Body of pancreas (tissue), 4 donors: ENCODE measurements around the gene CEACAM1.

Source experiments
- POLR2A ChIP-seq, 3 donors: fragments of 450-650 bp; IDR thresholded peaks; one replicate each; pipeline ENCODE4 v1.6.1; 2016; ENCODE audit warnings: antibody characterized with exemption in 3 of 3, mild to moderate bottlenecking in 2 of 3
- TF ChIP-seq, protein P1 (sequence below), 7 experiments: fragments of 450-650 bp in 4 of 7; fragments of 200-600 bp in 3 of 7; sonication (generic) in 3 of 7; IDR thresholded peaks; one replicate each; pipeline ENCODE4 v1.5.1; 2016 to 2019; ENCODE audit warnings: antibody characterized with exemption in 7 of 7

DNA sequence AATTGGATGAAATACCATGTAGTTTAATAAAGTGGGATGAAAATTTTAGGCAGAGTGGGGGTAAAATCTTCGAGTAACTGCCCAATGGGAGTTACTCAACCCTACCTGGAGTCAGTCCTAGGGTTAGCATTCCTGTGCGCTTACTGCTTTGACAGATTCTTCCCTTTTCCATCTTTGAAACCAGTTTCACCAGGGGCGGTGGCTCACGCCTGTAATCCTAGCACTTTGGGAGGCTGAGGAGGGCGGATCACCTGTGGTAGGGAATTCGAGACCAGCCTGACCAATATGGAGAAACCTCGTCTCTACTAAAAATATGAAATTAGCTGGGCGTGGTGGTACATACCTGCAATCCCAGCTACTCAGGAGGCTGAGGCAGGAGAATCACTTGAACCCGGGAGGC is 48.5 kb downstream of the CEACAM1 start:
- TF ChIP-seq POLR2A (IDR thresholded peaks at IDR 0.05), result no peak
- TF ChIP-seq, protein P1, sequence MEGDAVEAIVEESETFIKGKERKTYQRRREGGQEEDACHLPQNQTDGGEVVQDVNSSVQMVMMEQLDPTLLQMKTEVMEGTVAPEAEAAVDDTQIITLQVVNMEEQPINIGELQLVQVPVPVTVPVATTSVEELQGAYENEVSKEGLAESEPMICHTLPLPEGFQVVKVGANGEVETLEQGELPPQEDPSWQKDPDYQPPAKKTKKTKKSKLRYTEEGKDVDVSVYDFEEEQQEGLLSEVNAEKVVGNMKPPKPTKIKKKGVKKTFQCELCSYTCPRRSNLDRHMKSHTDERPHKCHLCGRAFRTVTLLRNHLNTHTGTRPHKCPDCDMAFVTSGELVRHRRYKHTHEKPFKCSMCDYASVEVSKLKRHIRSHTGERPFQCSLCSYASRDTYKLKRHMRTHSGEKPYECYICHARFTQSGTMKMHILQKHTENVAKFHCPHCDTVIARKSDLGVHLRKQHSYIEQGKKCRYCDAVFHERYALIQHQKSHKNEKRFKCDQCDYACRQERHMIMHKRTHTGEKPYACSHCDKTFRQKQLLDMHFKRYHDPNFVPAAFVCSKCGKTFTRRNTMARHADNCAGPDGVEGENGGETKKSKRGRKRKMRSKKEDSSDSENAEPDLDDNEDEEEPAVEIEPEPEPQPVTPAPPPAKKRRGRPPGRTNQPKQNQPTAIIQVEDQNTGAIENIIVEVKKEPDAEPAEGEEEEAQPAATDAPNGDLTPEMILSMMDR (IDR thresholded peaks at IDR 0.05), result no peak
